ENCODE data around the gene OMP. TPM values are rescaled to one million over a fixed set of nuclear protein-coding genes. Genes with fewer than 3 reads are reported as not detected.

The OMP gene
- total and polyA plus RNA-seq, 2 of the 4 experiments (the other 2 are of a cell fraction), result 0.27 TPM; not detected in 1

DNA sequence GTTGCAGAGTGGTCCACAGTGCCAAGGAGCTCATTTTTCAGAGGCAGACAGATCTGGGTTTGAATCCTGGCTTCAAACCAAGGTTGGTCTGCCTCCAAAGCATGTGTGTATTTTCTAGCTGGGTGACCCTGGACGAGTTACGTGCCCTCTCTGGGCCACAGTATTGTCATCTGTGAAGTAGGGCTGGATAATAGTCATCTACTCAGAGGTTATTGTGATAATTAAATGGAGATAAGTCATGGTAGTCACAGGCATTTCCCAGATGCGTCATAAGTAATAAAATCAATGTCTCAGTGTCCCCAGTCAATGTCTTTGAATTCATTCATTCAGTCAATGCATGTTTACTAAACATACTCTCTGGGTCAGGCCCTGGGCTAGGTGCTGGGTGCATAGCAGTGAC, 8.6 kb downstream of the OMP start:
- H3K4me3 ChIP-seq (ENCODE audit: insufficient read depth, low read depth, low read length), result no peak overlapping the region
- in situ Hi-C loops (cut with MboI; ENCODE audit: low sequenced_read_pairs), result no loop called here
- peak; percentile 18 for DNase-seq
- intact Hi-C loops (cut with micrococcal nuclease), result no loop called here
- H3K9me1 ChIP-seq (ENCODE audit: insufficient read depth, low read length), result peaks cover 12% of the 10 kb centered on the region
- POLR2A ChIA-PET (ENCODE audit: unreplicated experiment), result no interaction called here
- H3K56ac ChIP-seq (ENCODE audit: extremely low read depth, insufficient read depth, low read length), result no peak overlapping the region
- H2AK9ac ChIP-seq (replicated peaks; ENCODE audit: low read depth, low read length, poor library complexity), result no peak overlapping the region
- H3K23ac ChIP-seq (ENCODE audit: low read depth, low read length), result no peak overlapping the region
- peaks cover 5% of the 10 kb centered on the region; the same call in 1 of the 2 replicates for H4K20me1 ChIP-seq (ENCODE audit: insufficient read depth, low read length)
- no peak overlapping the region for H2BK5ac ChIP-seq (ENCODE audit: low read depth, low read length, poor library complexity, severe bottlenecking)
- no peak overlapping the region for H2BK20ac ChIP-seq (ENCODE audit: low read depth, low read length)
- H4K91ac ChIP-seq (ENCODE audit: insufficient read depth, low read depth, low read length), result no peak overlapping the region
- no peak overlapping the region for H2AK5ac ChIP-seq (ENCODE audit: low read depth, low read length)
- H4K8ac ChIP-seq (ENCODE audit: low read depth in 2 of 2, low read length in 2 of 2), result no peak overlapping the region
- dilution Hi-C loops (cut with HindIII; ENCODE audit: low sequenced_read_pairs, unreplicated experiment), result no loop called here
- no peak overlapping the region for H3K9ac ChIP-seq (ENCODE audit: low read depth, low read length)
- H3K27ac ChIP-seq (ENCODE audit: insufficient read depth, low read length), result no peak overlapping the region
- ATAC-seq (ENCODE audit: low read depth), result no peak
- peaks cover 0 to 15% of the 10 kb centered on the region in 2 experiments; a peak in 1 of 4 replicates for H3K79me1 ChIP-seq (ENCODE audit: low read depth in 1 of 2, low read length in 2 of 2)
- no peak overlapping the region for H4K5ac ChIP-seq (ENCODE audit: low read depth, low read length)
- no TSS peak for BruUV-seq (replicated peaks)
- no peaks in the 10 kb centered on the region for H3K27me3 ChIP-seq (ENCODE audit: control insufficient read depth, insufficient read depth, low read length)
- H3K14ac ChIP-seq (replicated peaks; ENCODE audit: low read depth, low read length), result no peak overlapping the region
- H3K18ac ChIP-seq (ENCODE audit: low read depth, low read length), result no peak overlapping the region
- no peak overlapping the region for H2BK120ac ChIP-seq (ENCODE audit: low read depth, low read length)
- H3K4me2 ChIP-seq (ENCODE audit: low read depth, low read length), result no peak overlapping the region
- no CpG with 5 or more reads among the region's 3 CpGs for WGBS, 2 experiments (ENCODE audit: extremely low coverage in 2 of 2, insufficient read length in 1 of 2)
- H2AFZ ChIP-seq (replicated peaks; ENCODE audit: low read length, poor library complexity), result no peak overlapping the region
- H3K4ac ChIP-seq (ENCODE audit: low read depth, low read length), result no peak overlapping the region
- H3K36me3 ChIP-seq (ENCODE audit: control insufficient read depth, insufficient read depth, low read length), result peaks cover 6% of the 10 kb centered on the region; the same call in 1 of the 2 replicates
- CTCF ChIA-PET, result interaction anchor here (0.6 to 0.7 kb wide), 2 partner anchors 16 to 72 kb away, joined by 3 read pairs; no protein-coding TSS in a partner anchor
- no peak overlapping the region for H2BK15ac ChIP-seq (ENCODE audit: low read depth, low read length)
- peaks cover 18% of the 10 kb centered on the region for H3K4me1 ChIP-seq (ENCODE audit: control insufficient read depth, insufficient read depth, low read length)
- H3K9me3 ChIP-seq (ENCODE audit: control insufficient read depth, insufficient read depth, low read length), result no peaks in the 10 kb centered on the region
- TF ChIP-seq CHD1 (IDR thresholded peaks at IDR 0.05; ENCODE audit: low read depth, low read length) (no peak), NFE2L2 (IDR thresholded peaks at IDR 0.05; ENCODE audit: low read depth, low read length) (no peak), BHLHE40 (IDR thresholded peaks at IDR 0.05; ENCODE audit: low read depth, low read length) (no peak), RCOR1 (IDR thresholded peaks at IDR 0.05; ENCODE audit: insufficient replicate concordance, low read length) (no peak), SMC3 (IDR thresholded peaks at IDR 0.05; ENCODE audit: low read depth, low read length) (no peak), POLR2A (IDR thresholded peaks at IDR 0.05; ENCODE audit: low read depth, low read length) (no peak)
- TF ChIP-seq, protein P1, sequence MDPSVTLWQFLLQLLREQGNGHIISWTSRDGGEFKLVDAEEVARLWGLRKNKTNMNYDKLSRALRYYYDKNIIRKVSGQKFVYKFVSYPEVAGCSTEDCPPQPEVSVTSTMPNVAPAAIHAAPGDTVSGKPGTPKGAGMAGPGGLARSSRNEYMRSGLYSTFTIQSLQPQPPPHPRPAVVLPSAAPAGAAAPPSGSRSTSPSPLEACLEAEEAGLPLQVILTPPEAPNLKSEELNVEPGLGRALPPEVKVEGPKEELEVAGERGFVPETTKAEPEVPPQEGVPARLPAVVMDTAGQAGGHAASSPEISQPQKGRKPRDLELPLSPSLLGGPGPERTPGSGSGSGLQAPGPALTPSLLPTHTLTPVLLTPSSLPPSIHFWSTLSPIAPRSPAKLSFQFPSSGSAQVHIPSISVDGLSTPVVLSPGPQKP (IDR thresholded peaks at IDR 0.05; ENCODE audit: borderline replicate concordance, low read depth, low read length), result no peak
- TF ChIP-seq, protein P2, sequence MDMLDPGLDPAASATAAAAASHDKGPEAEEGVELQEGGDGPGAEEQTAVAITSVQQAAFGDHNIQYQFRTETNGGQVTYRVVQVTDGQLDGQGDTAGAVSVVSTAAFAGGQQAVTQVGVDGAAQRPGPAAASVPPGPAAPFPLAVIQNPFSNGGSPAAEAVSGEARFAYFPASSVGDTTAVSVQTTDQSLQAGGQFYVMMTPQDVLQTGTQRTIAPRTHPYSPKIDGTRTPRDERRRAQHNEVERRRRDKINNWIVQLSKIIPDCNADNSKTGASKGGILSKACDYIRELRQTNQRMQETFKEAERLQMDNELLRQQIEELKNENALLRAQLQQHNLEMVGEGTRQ (IDR thresholded peaks at IDR 0.05; ENCODE audit: low read depth, low read length), result no peak

All from IMR-90 (cell line).